NCI-H345 (cell line): Measurements from ENCODE around the gene CDCP2.

Experiments
- DNase-seq: peaks from one replicate; lab custom pipeline; 2025; lab: John Stamatoyannopoulos, UW

The CDCP2 gene

GRCh38 chr1:54136963-54137533 lies 15.8 kb downstream of the CDCP2 start:
- DNase-seq: no peak

GRCh38 chr1:54136269-54136896 lies 16.4 kb downstream of the CDCP2 start:
- no peak for DNase-seq

DNA sequence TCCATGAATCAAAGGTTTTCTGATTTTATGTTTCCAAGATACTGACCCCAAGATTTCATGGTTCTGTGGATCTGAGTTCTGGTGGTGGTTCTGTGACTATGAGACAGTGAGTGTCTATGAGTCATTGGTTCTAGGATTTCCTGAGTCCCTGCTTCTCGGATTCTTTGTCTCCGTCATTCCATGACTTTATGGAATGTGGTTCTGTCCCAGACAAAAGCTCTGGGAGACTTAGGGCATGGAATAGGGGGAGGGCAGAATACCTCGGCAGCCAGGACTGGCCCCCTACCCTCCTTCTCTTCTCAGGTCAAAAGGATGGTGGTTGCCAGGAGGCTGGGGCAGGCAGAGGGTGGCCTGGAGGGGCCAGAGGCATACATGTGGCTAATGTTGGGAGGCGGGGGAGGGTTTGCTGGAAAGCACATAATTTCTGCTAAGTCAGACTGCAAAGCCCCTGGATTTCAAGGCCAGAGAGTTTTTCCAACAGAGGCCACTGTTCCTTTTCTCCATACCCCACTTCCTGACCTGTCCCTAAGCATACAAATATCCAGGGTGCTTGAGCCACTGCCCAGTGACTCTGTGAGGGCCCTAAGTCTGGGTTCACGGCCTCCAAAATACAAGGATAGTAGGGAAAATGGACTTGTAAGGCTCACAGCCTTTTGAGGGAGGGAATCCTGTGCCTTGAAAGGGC lies 17.2 kb downstream of the CDCP2 start:
- DNase-seq: no peak

DNA sequence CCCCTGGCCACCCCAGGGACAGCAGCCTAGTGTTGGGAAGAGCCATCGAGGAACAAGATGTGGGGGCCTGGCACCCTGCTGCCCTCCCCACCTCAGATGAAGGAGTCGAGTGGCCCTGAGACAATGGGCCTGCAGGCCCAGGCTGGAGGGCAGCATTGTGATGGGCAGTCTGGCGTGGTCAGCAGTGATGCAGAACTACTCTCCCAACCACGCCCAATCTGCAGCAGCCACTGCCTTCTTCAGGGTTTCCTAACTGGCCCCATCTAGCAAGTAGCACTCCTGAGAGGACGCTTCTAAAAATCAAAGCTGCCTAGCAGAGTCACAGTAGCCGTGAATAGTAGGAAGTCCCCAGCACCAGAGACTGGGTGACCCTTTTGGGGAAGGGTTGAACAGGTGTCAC lies 18.5 kb downstream of the CDCP2 start:
- DNase-seq: no peak

- DNase-seq: no peak
Measured at GRCh38 chr1:54132495-54132894, 20.3 kb downstream of the CDCP2 start.

DNA sequence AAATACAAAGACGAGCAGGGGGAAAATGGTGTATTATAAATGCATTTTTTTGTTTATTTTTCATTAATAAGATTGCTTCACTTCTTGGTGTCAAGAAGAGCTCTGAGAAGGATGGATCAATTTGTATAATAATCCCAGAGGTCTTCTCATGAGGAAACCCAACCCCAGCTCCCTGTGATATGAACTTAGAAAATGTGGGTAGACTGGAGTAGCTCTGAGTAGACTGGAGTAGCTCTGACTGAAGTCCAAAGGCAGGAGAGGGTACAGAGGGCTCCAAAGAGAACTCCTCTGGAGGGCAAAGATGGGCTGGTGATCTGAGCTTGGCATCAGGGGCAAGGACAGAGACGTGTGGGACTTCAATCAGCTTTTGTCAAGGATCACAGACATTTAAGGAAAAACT lies 21.4 kb downstream of the CDCP2 start:
- DNase-seq: no peak

GRCh38 chr1:54129858-54130257 lies 22.9 kb downstream of the CDCP2 start:
- DNase-seq: no peak

GRCh38 chr1:54127594-54128300 lies 25.1 kb downstream of the CDCP2 start:
- DNase-seq: no peak

- no peak for DNase-seq
Measured at GRCh38 chr1:54126271-54126815, 26.5 kb downstream of the CDCP2 start.

DNA sequence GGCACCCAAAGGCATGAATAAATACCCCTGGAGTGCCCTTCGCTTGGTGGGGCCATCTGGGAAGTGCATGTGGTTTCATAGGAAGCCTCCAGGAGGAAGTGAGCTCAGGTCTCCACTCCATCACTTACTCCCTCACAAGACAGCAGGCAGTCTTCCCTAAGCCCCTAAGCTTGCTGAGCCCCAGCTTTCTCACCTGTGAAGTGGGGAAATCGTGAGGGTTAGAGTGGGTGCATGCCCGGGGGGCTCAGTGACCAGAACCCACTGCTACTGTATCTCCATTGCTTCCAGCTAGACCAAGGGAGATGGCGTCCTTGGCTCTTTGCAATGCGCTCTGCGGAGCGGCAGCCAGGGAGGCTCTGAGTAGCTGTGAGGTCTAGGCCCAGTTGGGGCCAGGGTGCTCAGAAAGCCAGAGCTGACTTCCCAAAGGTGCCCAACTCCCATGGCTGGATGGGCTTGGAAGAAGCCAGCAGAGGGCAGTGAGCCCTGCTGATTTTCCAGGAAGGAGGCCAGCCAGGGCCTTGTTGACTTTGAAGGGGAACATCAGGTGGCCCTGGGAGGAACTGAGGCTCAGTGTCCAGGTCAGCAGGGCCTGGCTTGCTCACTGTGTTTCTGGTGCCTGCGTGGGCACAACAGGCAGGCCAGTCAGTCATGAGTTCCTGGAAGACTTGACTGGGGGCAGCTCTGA lies 27.3 kb downstream of the CDCP2 start:
- DNase-seq: no peak

DNA sequence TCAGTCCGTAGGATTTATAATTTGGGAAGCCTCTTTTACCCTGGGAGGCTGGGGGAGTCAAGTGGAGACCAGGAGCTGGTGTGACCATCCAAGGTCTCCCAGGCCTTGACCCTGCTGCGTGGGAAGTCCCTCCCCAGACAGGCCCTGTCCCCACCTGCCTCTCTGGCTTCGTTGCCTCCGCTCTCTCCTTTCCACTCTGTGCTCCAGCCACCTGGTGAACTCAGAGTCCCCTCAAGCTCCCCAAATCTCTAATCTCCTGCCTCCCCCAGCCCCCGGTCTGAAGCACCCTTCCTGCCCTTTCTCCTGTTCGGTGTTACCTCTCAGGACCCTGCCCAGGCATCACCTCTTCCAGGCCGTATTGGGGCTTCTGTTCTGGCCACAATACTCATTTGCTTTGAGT lies 27.9 kb downstream of the CDCP2 start:
- no peak for DNase-seq

GRCh38 chr1:54124472-54124871 lies 28.3 kb downstream of the CDCP2 start:
- DNase-seq: peak; percentile 84

- DNase-seq: no peak
Measured at GRCh38 chr1:54122992-54123391, 29.8 kb downstream of the CDCP2 start.

GRCh38 chr1:54122135-54122751 lies 30.6 kb downstream of the CDCP2 start:
- no peak for DNase-seq

DNA sequence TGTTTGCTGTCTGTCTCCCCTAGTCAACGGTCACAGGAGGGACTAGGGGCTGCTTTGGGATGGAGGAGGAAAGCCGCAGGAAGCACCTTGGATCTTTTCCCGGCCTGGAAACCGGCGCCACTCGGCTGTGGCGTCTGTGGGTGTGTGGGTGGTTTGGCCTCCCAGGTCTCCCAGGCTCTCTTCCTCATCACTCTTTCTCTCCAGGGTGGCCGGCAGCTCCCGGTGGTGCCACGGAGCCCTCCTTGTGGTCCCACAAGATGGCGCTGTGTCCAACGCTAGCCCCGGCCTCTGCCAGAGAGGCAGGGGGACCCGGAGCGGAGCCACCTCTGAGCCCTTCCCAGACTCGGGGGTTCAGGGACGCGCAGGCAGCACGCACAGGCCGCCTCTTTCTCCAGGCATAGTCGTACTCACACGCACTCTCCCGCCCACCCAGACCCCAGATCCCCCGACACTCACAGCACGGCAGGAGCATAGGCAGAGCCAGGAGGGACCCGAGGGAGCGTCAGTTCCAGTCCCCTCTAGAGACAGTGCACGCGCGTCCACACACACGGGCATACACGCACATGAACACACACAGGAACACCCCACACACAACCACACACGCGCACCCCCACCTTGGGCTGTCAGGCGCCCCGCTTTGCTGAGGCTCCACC lies 31.2 kb downstream of the CDCP2 start:
- DNase-seq: peak; percentile 63

GRCh38 chr1:54120698-54121481 lies 31.9 kb downstream of the CDCP2 start:
- no peak for DNase-seq

DNA sequence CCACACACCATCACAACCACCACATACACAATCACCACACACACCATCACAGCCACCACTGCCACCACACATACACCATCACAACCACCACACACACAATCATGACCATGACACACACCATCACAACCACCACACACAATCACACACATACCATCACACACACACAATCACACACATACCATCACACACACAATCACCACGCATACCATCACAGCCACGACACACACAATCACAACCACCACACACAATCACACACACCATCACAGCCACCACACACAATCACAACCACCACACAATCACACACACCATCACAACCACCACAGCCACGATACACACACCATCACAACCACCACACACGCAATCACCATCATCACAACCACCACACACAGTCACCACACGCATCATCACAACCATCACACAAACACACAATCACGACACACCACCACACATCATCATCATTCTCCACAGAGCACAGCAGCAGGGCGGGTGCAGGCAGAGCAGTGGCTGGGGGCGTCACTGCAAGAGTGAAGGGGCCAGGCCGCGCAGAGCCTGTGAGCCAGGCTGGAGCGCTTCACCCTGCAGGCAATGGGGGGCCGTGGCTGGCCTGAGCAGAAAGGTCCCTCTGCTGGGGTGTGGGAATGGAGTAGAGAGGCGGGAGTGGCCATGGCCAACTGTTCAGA lies 32.6 kb downstream of the CDCP2 start:
- no peak for DNase-seq

- DNase-seq: no peak
Measured at GRCh38 chr1:54118704-54119103, 34.1 kb downstream of the CDCP2 start.

DNA sequence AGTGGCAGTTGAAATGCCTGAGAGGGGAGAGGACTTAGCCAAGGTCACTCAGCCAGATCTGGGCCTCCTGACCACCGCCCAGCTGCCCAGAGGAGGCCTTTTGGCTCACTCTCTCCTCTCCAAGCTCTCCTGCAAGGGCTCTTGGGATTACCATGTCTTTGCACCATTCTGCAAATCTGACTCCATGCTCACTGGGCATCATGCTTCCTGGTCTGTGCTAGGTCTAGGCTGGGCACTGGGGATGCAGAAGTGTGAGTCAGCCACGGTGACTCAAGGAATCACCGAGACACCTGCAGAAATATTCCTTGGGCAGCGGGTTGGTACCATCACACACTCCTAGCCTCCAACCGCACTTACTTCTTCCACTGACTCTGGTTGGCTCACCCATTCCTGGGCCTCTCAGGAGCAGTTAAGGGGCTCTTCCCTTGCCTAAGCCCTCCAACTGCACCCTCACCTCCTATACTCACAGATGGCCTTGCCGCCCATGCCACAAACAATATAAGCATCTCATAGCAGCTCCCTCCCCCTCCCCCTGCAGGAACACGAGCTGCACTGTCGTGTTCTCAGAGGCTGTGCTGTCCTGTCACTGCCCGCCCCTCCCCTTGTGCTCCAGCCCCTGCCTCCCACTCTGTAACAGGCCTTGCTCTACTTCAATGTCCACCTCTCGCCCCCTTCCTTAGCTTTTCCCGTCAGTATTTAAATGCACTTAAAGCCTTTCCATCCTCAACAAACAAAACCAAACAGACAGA lies 34.8 kb downstream of the CDCP2 start:
- no peak for DNase-seq
